Measurements from ENCODE around the gene PRKCA.

Gene PRKCA

DNA sequence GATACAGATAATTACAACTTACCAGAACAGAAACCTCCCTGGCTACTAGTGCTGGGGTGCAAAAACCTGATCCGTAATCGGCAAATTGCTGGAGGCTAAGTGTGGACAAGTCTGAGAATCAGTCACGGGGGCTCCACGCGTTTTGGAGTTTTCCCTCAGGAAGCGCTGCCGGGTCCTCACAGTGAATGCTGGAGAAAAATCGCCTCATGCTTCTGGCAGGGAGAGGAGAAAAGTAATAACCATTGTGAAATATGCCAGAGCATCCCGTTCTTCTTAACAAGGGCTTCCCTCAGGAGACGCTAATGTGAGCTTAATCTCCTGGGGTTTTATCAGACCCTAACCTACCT lies 453.5 kb downstream of the PRKCA start:
- no peak for DNase-seq (ENCODE audit: low read depth)
- TF ChIP-seq, protein P1, sequence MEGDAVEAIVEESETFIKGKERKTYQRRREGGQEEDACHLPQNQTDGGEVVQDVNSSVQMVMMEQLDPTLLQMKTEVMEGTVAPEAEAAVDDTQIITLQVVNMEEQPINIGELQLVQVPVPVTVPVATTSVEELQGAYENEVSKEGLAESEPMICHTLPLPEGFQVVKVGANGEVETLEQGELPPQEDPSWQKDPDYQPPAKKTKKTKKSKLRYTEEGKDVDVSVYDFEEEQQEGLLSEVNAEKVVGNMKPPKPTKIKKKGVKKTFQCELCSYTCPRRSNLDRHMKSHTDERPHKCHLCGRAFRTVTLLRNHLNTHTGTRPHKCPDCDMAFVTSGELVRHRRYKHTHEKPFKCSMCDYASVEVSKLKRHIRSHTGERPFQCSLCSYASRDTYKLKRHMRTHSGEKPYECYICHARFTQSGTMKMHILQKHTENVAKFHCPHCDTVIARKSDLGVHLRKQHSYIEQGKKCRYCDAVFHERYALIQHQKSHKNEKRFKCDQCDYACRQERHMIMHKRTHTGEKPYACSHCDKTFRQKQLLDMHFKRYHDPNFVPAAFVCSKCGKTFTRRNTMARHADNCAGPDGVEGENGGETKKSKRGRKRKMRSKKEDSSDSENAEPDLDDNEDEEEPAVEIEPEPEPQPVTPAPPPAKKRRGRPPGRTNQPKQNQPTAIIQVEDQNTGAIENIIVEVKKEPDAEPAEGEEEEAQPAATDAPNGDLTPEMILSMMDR (conservative IDR thresholded peaks at IDR 0.05; ENCODE audit: low read length): no peak
- no peak overlapping the region for H3K4me3 ChIP-seq (ENCODE audit: low read length)

- no peak for DNase-seq (ENCODE audit: low read depth)
- TF ChIP-seq, protein P1 (conservative IDR thresholded peaks at IDR 0.05; ENCODE audit: low read length): no peak
- no peak overlapping the region for H3K4me3 ChIP-seq (ENCODE audit: low read length)
Measured at GRCh38 chr17:66760324-66760723, 457.9 kb downstream of the PRKCA start.

GRCh38 chr17:66762276-66762675 lies 459.9 kb downstream of the PRKCA start:
- TF ChIP-seq, protein P1 (conservative IDR thresholded peaks at IDR 0.05; ENCODE audit: low read length): no peak
- H3K4me3 ChIP-seq (ENCODE audit: low read length): no peak overlapping the region
- no peak for DNase-seq (ENCODE audit: low read depth)

GRCh38 chr17:66763056-66763455 lies 460.6 kb downstream of the PRKCA start:
- no peak for DNase-seq (ENCODE audit: low read depth)
- TF ChIP-seq, protein P1 (conservative IDR thresholded peaks at IDR 0.05; ENCODE audit: low read length): no peak
- no peak overlapping the region for H3K4me3 ChIP-seq (ENCODE audit: low read length)

- DNase-seq (ENCODE audit: low read depth): no peak
- H3K4me3 ChIP-seq (ENCODE audit: low read length): no peak overlapping the region
- TF ChIP-seq, protein P1 (conservative IDR thresholded peaks at IDR 0.05; ENCODE audit: low read length): no peak
Measured at GRCh38 chr17:66764506-66764905, 462.1 kb downstream of the PRKCA start.

DNA sequence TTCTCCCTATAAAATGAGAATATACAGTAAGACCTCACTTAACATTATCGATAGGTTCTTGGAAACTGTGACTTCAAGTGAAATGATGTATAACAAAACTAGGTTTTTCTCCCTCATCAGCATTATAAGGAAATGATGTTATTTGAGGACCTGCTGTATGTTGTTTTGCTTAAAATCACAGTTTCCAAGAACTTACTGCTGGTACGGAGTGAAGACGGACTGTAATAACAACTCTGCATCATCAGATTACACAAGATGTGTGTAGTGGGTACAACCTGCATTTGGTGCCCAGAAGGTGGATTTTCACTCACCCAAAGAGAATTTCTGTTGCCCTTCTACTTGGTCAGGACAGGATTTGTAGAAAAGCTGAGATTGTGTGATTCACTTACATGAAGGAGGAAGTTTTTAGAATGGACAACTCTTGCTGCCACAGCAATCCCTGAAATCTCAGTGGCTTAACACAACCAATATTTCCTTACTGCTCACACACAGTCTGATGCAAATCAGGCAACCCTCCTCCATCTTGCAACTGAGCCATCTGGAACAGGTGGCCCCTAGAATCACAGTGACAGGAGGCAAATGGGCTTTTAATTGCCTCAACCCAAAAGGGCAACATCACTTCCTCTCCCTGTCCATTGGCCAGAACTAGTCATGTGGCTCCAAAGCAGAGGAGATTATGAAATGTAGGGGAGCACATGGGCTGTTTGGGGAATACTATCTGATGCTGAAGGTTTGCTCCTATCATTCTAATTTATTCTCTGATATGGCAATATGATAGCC lies 464.9 kb downstream of the PRKCA start:
- H3K4me3 ChIP-seq (ENCODE audit: low read length): no peak overlapping the region
- no peak for DNase-seq (ENCODE audit: low read depth)
- TF ChIP-seq, protein P1 (conservative IDR thresholded peaks at IDR 0.05; ENCODE audit: low read length): no peak

- TF ChIP-seq, protein P1 (conservative IDR thresholded peaks at IDR 0.05; ENCODE audit: low read length): no peak
- DNase-seq (ENCODE audit: low read depth): no peak
- no peak overlapping the region for H3K4me3 ChIP-seq (ENCODE audit: low read length)
Measured at GRCh38 chr17:66769911-66770310, 467.5 kb downstream of the PRKCA start.
